Panc1 (cell line): ENCODE data around the gene CNKSR3. TPM values are rescaled to one million over a fixed set of nuclear protein-coding genes. Genes with fewer than 3 reads are reported as not detected.

Experiments
- ATAC-seq: fragments of 200-7000 bp; cut with Tn5 transposase; 2 replicates; pipeline ENCODE4 v1.9.1; 2020; ENCODE audit warnings: mild to moderate bottlenecking, moderate library complexity
- BruUV-seq: library from RNA; stranded (reverse); fragments of 400-500 nt; replicated peaks from 2 replicates; lab custom pipeline; 2021; lab: Mats Ljungman, UMichigan
- CTCF ChIA-PET: fragments of 300-600 bp; sonication (Branson Sonifier 250); formaldehyde crosslinking; loops from one replicate; lab custom pipeline; 2022; ENCODE audit warnings: antibody characterized with exemption; lab: Charles Lee
- POLR2A ChIA-PET: fragments of 300-600 bp; sonication (Branson Sonifier 250); formaldehyde crosslinking; loops from one replicate; lab custom pipeline; 2022; ENCODE audit warnings: antibody characterized with exemption; lab: Charles Lee
- DNase-seq: peaks from one replicate; pipeline ENCODE4 v3.0.0-alpha.2; 2010; ENCODE audit warnings: low read depth, low spot score
- H3K27ac ChIP-seq: 2 replicates; pipeline ENCODE4 v1.5.1; 2011; ENCODE audit warnings: mild to moderate bottlenecking, low read length, inconsistent platforms
- H3K27me3 ChIP-seq: fragments of 200-500 bp; sonication (Bioruptor generic); 2 replicates; pipeline ENCODE4 v1.6.0; 2014; ENCODE audit warnings: low read length, inconsistent platforms; ENCODE audit not compliant: control insufficient read depth, insufficient read depth
- H3K36me3 ChIP-seq: fragments of 200-500 bp; sonication (Bioruptor generic); 2 replicates; pipeline ENCODE4 v1.5.1; 2014; ENCODE audit warnings: inconsistent platforms, mild to moderate bottlenecking, low read length, moderate library complexity; ENCODE audit not compliant: control insufficient read depth, insufficient read depth
- H3K4me1 ChIP-seq: 2 replicates; pipeline ENCODE4 v1.5.1; 2011; ENCODE audit warnings: inconsistent platforms, mild to moderate bottlenecking, low read length, moderate library complexity; ENCODE audit not compliant: control insufficient read depth, insufficient read depth
- H3K4me3 ChIP-seq, 2 experiments: 2 replicates each; pipeline ENCODE4 v1.5.1; 2011 to 2012; ENCODE audit warnings: low read depth in 2 of 2, low read length in 2 of 2, mild to moderate bottlenecking in 2 of 2, inconsistent platforms in 1 of 2, moderate library complexity in 1 of 2
- H3K9me3 ChIP-seq: fragments of 200-500 bp; sonication (Bioruptor generic); 2 replicates; pipeline ENCODE4 v1.5.1; 2014; ENCODE audit warnings: low read depth, mild to moderate bottlenecking, inconsistent platforms, low read length, moderate library complexity; ENCODE audit not compliant: control insufficient read depth, insufficient read depth
- POLR2AphosphoS5 ChIP-seq: IDR thresholded peaks from 2 replicates; pipeline ENCODE4 v1.6.1; 2012; ENCODE audit warnings: mild to moderate bottlenecking, low read depth, low read length, moderate library complexity
- REST ChIP-seq, 2 experiments: IDR thresholded peaks; 2 replicates each; pipeline ENCODE4 v1.6.1; 2011 to 2012; ENCODE audit warnings: low read depth in 2 of 2, control low read depth in 1 of 2, low read length in 1 of 2, mild to moderate bottlenecking in 1 of 2, moderate library complexity in 1 of 2; ENCODE audit not compliant: insufficient read depth in 1 of 2
- SIN3A ChIP-seq: IDR thresholded peaks from 2 replicates; pipeline ENCODE4 v1.6.1; 2012; ENCODE audit warnings: low read depth, mild to moderate bottlenecking, low read length, moderate library complexity, borderline replicate concordance; ENCODE audit not compliant: insufficient read depth
- TCF7L2 ChIP-seq: IDR thresholded peaks from 2 replicates; pipeline ENCODE4 v1.6.1; 2011; ENCODE audit warnings: mild to moderate bottlenecking, low read depth, low read length, inconsistent platforms
- in situ Hi-C: cut with HindIII; loops from 2 replicates; pipeline ENCODE4 v1.10.0; 2016; ENCODE audit warnings: low sequenced_read_pairs, low pct_unique_long_range_greater_than_20kb
- intact Hi-C: fragments of 100-400 bp; cut with micrococcal nuclease; formaldehyde crosslinking; loops from one replicate; pipeline ENCODE4 v1.10.0; 2022; ENCODE audit not compliant: unreplicated experiment
- total RNA-seq: library from RNA; stranded (reverse); gene quantifications from one replicate; pipeline ENCODE4 v1.2.1, GENCODE V29; 2021; ENCODE audit not compliant: unreplicated experiment
- TF ChIP-seq, protein P1 (sequence below): fragments of 450-650 bp; IDR thresholded peaks from 2 replicates; pipeline ENCODE4 v1.5.1; 2017; ENCODE audit warnings: mild to moderate bottlenecking

Gene CNKSR3
- total RNA-seq, 1 experiment from 2014 or later: 18.2 TPM

- Histone ChIP-seq H3K4me3 (no peak overlapping the region), H3K36me3 (no peaks in the 10 kb centered on the region), H3K27ac (no peak overlapping the region), H3K4me1 (peaks cover 7% of the 10 kb centered on the region), H3K9me3 (no peaks in the 10 kb centered on the region), H3K27me3 (no peaks in the 10 kb centered on the region)
- CTCF ChIA-PET: no interaction called here
- no peak for ATAC-seq
- POLR2A ChIA-PET: no interaction called here
- no peak for DNase-seq
- no TSS peak for BruUV-seq
- in situ Hi-C loops: no loop called here
- intact Hi-C loops: no loop called here
- no peak for TF ChIP-seq REST (IDR thresholded peaks at IDR 0.05; ENCODE audit: insufficient read depth in 1 of 2, low read depth in 2 of 2, low read length in 1 of 2)
Observed at GRCh38 chr6:154447954-154448353, 62.5 kb downstream of the CNKSR3 start.

- in situ Hi-C loops: no loop called here
- CTCF ChIA-PET: no interaction called here
Observed at GRCh38 chr6:154446984-154447383, 63.5 kb downstream of the CNKSR3 start.

More at GRCh38 chr6:154446984-154447383, 63.5 kb downstream of the CNKSR3 start:
- DNase-seq (no peak), ATAC-seq (no peak)
- no peaks in the 10 kb centered on the region for H3K27me3 ChIP-seq
- no peak overlapping the region for H3K4me3 ChIP-seq
- no peaks in the 10 kb centered on the region for H3K36me3 ChIP-seq
- H3K27ac ChIP-seq: no peak overlapping the region
- BruUV-seq: no TSS peak
- H3K9me3 ChIP-seq: no peaks in the 10 kb centered on the region
- POLR2A ChIA-PET: no interaction called here
- H3K4me1 ChIP-seq: peaks cover 7% of the 10 kb centered on the region
- TF ChIP-seq SIN3A (no peak), POLR2AphosphoS5 (no peak), REST (IDR thresholded peaks at IDR 0.05; ENCODE audit: insufficient read depth in 1 of 2, low read depth in 2 of 2, low read length in 1 of 2) (no peak), TCF7L2 (no peak)
- TF ChIP-seq, protein P1, sequence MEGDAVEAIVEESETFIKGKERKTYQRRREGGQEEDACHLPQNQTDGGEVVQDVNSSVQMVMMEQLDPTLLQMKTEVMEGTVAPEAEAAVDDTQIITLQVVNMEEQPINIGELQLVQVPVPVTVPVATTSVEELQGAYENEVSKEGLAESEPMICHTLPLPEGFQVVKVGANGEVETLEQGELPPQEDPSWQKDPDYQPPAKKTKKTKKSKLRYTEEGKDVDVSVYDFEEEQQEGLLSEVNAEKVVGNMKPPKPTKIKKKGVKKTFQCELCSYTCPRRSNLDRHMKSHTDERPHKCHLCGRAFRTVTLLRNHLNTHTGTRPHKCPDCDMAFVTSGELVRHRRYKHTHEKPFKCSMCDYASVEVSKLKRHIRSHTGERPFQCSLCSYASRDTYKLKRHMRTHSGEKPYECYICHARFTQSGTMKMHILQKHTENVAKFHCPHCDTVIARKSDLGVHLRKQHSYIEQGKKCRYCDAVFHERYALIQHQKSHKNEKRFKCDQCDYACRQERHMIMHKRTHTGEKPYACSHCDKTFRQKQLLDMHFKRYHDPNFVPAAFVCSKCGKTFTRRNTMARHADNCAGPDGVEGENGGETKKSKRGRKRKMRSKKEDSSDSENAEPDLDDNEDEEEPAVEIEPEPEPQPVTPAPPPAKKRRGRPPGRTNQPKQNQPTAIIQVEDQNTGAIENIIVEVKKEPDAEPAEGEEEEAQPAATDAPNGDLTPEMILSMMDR: no peak
- intact Hi-C loops: no loop called here
